Measurements from ENCODE around the gene ZXDC. TPM values are rescaled to one million over a fixed set of nuclear protein-coding genes. Genes with fewer than 3 reads are reported as not detected.

ZXDC gene
- total and polyA plus RNA-seq, 9 of the 15 experiments (the other 6 are each of a cell fraction or from before 2014, with no cell fraction given) = 0.59 to 13.4 (median 7.3) TPM

GRCh38 chr3:126435456-126436315 lies 40.0 kb downstream of the ZXDC start:
- no peaks in the 10 kb centered on the region for H3K27me3 ChIP-seq (ENCODE audit: control insufficient read depth in 2 of 2, insufficient read depth in 2 of 2, low read length in 2 of 2)
- H3K4me1 ChIP-seq (replicated peaks in 1 of 2; ENCODE audit: control insufficient read depth in 2 of 2, insufficient read depth in 2 of 2, low read length in 2 of 2) = no peaks in the 10 kb centered on the region; a peak in 1 of 5 replicates
- no TSS peak for BruUV-seq (replicated peaks)
- H3K79me2 ChIP-seq (ENCODE audit: control insufficient read depth, insufficient read depth, low read length) = no peaks in the 10 kb centered on the region
- H3K9ac ChIP-seq (ENCODE audit: insufficient read depth in 1 of 2, low read depth in 2 of 2, low read length in 2 of 2) = no peak overlapping the region
- no peak for DNase-seq (ENCODE audit: extremely low read depth in 1 of 4, low spot score in 3 of 4)
- H3K9me1 ChIP-seq (ENCODE audit: control insufficient read depth, insufficient read depth, low read length) = no peaks in the 10 kb centered on the region
- CTCF ChIA-PET (ENCODE audit: low intra/inter-chr PET ratio) = no interaction called here
- intact Hi-C loops (cut with micrococcal nuclease) (no loop called here), in situ Hi-C loops (cut with MboI) (no loop called here)
- no peak overlapping the region for H3K4me3 ChIP-seq
- 74% methylated on average over 5 of the region's 14 CpGs for WGBS (ENCODE audit: insufficient coverage, low coverage, missing lambda C conversion rate)
- H3K4me2 ChIP-seq (ENCODE audit: insufficient read depth, low read length) = no peak overlapping the region
- ATAC-seq = no peak
- no peaks in the 10 kb centered on the region for H3K9me3 ChIP-seq (replicated peaks; ENCODE audit: control insufficient read depth, insufficient read depth, low read depth, low read length)
- H3K27ac ChIP-seq (ENCODE audit: extremely low read depth, low read depth, low read length) = no peak overlapping the region
- no peaks in the 10 kb centered on the region for H4K20me1 ChIP-seq (replicated peaks; ENCODE audit: control insufficient read depth, insufficient read depth, low read length)
- no peak for FAIRE-seq
- H2AFZ ChIP-seq (ENCODE audit: low read depth, low read length) = no peak overlapping the region
- POLR2A ChIA-PET = no interaction called here
- peaks cover 7% of the 10 kb centered on the region; the same call in 1 of the 3 replicates for H3K36me3 ChIP-seq (ENCODE audit: control insufficient read depth, insufficient read depth, low read length)
- no peak for TF ChIP-seq ZNF146 (CRISPR knock-in tag; IDR thresholded peaks at IDR 0.05; ENCODE audit: unreplicated experiment)
- TF ChIP-seq MECOM (CRISPR knock-in tag; IDR thresholded peaks at IDR 0.05) = no peak
- TF ChIP-seq CUX1 (CRISPR knock-in tag; IDR thresholded peaks at IDR 0.05) = no peak
- no peak for TF ChIP-seq ZNF512 (tag; IDR thresholded peaks at IDR 0.05)
- TF ChIP-seq USF2 (CRISPR knock-in tag; IDR thresholded peaks at IDR 0.05) = no peak
- no peak for TF ChIP-seq ETV6 (IDR thresholded peaks at IDR 0.05; ENCODE audit: borderline replicate concordance in 1 of 2, low read depth in 2 of 2, low read length in 1 of 2)
- no peak for TF ChIP-seq ETV6 (CRISPR knock-in tag; IDR thresholded peaks at IDR 0.05; ENCODE audit: borderline replicate concordance)
- no peak for TF ChIP-seq ZNF695 (CRISPR knock-in tag; IDR thresholded peaks at IDR 0.05)
- no peak for TF ChIP-seq KDM2B (CRISPR knock-in tag; IDR thresholded peaks at IDR 0.05)
- no peak for TF ChIP-seq ZZZ3 (IDR thresholded peaks at IDR 0.05)
- TF ChIP-seq SRSF7 (optimal IDR thresholded peaks at IDR 0.05; ENCODE audit: low read depth, low read length) = no peak
- TF ChIP-seq MXI1 (IDR thresholded peaks at IDR 0.05; ENCODE audit: low read depth, low read length) = no peak
- no peak for TF ChIP-seq ZNF586 (CRISPR knock-in tag; conservative IDR thresholded peaks at IDR 0.05)
